NCI-H1105 (cell line): ENCODE results near the gene ACOT12.

ENCODE experiments used
- DNase-seq: peaks from one replicate; lab custom pipeline; 2025; lab: John Stamatoyannopoulos, UW

Gene ACOT12

GRCh38 chr5:81400375-81400774 is 6.4 kb upstream of the ACOT12 start:
- DNase-seq, result no peak

GRCh38 chr5:81398741-81399140 is 4.8 kb upstream of the ACOT12 start:
- DNase-seq, result no peak

- DNase-seq, result no peak
These were observed 3.2 kb upstream of the ACOT12 start for GRCh38 chr5:81397176-81397575.

- no peak for DNase-seq
These were observed 1.3 kb upstream of the ACOT12 start for GRCh38 chr5:81395262-81395661.

GRCh38 chr5:81393430-81393782 is 528 bp downstream of the ACOT12 start:
- no peak for DNase-seq

GRCh38 chr5:81389025-81389424 is 4.9 kb downstream of the ACOT12 start:
- no peak for DNase-seq

GRCh38 chr5:81388169-81388568 is 5.8 kb downstream of the ACOT12 start:
- no peak for DNase-seq

GRCh38 chr5:81383867-81384266 is 10.1 kb downstream of the ACOT12 start:
- DNase-seq, result no peak

- no peak for DNase-seq
These were observed 22.5 kb downstream of the ACOT12 start for GRCh38 chr5:81371354-81371876.

GRCh38 chr5:81370912-81371311 is 23.0 kb downstream of the ACOT12 start:
- no peak for DNase-seq

GRCh38 chr5:81365541-81365940 is 28.4 kb downstream of the ACOT12 start:
- DNase-seq, result no peak

- no peak for DNase-seq
These were observed 30.7 kb downstream of the ACOT12 start for GRCh38 chr5:81363093-81363871.

- DNase-seq, result no peak
These were observed 32.3 kb downstream of the ACOT12 start for GRCh38 chr5:81361600-81361999.

GRCh38 chr5:81360640-81361039 is 33.3 kb downstream of the ACOT12 start:
- no peak for DNase-seq

- no peak for DNase-seq
These were observed 34.1 kb downstream of the ACOT12 start for GRCh38 chr5:81359881-81360280.

- DNase-seq, result no peak
These were observed 34.8 kb downstream of the ACOT12 start for GRCh38 chr5:81359108-81359507.

- DNase-seq, result no peak
These were observed 38.4 kb downstream of the ACOT12 start for GRCh38 chr5:81355291-81356251.

GRCh38 chr5:81354093-81354492 is 39.8 kb downstream of the ACOT12 start:
- no peak for DNase-seq

GRCh38 chr5:81353189-81353588 is 40.7 kb downstream of the ACOT12 start:
- DNase-seq, result no peak

- DNase-seq, result no peak
These were observed 43.4 kb downstream of the ACOT12 start for GRCh38 chr5:81350507-81350906.

GRCh38 chr5:81349161-81349560 is 44.8 kb downstream of the ACOT12 start:
- DNase-seq, result no peak

GRCh38 chr5:81345411-81346003 is 48.4 kb downstream of the ACOT12 start:
- no peak for DNase-seq

GRCh38 chr5:81344736-81345135 is 49.2 kb downstream of the ACOT12 start:
- no peak for DNase-seq
